Adrenal gland (tissue), 12 donors: ENCODE results near the gene CHMP5. TPM values are rescaled to one million over a fixed set of nuclear protein-coding genes. Genes with fewer than 3 reads are reported as not detected.

Experiments
- DNase-seq, 7 donors: peaks; one replicate each; pipeline ENCODE4 v3.0.0-alpha.2; 2019 to 2020
- H3K27ac ChIP-seq, 5 donors: fragments of 200-600 bp; sonication (generic) in 4 of 5; 1 replicate in 3 of 5; 2 replicates in 2 of 5; pipeline versions ENCODE4 v1.5.1 to v1.8.0; 2016 to 2020; ENCODE audit warnings: mild to moderate bottlenecking in 1 of 5
- H3K27me3 ChIP-seq: fragments of 200-600 bp; 2 replicates; pipeline ENCODE4 v1.8.0; 2021
- H3K36me3 ChIP-seq, 2 donors: fragments of 200-600 bp; replicated peaks in 1 of 2; 1 replicate in 1 of 2; 2 replicates in 1 of 2; pipeline versions ENCODE4 v1.5.1 to v1.8.0; 2018 to 2022
- H3K4me1 ChIP-seq, 2 donors: fragments of 200-600 bp; replicated peaks in 1 of 2; 1 replicate in 1 of 2; 2 replicates in 1 of 2; pipeline versions ENCODE4 v1.5.1 to v1.8.0; 2018 to 2021
- H3K4me3 ChIP-seq, 4 donors: fragments of 200-600 bp; sonication (generic) in 3 of 4; one replicate each; pipeline ENCODE4 v1.5.1; 2016 to 2018
- H3K9me3 ChIP-seq, 3 donors: fragments of 200-600 bp; sonication (generic) in 1 of 3; replicated peaks in 1 of 3; 1 replicate in 2 of 3; 2 replicates in 1 of 3; pipeline versions ENCODE4 v1.5.1 to v1.8.0; 2016 to 2021
- POLR2A ChIP-seq, 2 donors: fragments of 450-650 bp; IDR thresholded peaks; one replicate each; pipeline ENCODE4 v1.6.1; 2017; ENCODE audit warnings: antibody characterized with exemption in 2 of 2, mild to moderate bottlenecking in 2 of 2, moderate library complexity in 1 of 2
- WGBS, 4 donors: extraction: QIAGEN DNeasy Blood & Tissue Kit in 2 of 4; methylation state at CpG; one replicate each; pipeline versions ENCODE4 v1.1.5 to v1.1.7; 2013 to 2017; 5-methylcytosine and 5-hydroxymethylcytosine counted together
- intact Hi-C, 2 donors: fragments of 100-400 bp; cut with DNase I; formaldehyde crosslinking; loops; one replicate each; pipeline versions ENCODE4 v1.14.1 to v1.15.0; 2022 to 2023
- polyA plus RNA-seq, 3 donors: library from polyadenylated mRNA; stranded (reverse); fragments of 200-250 nt in 2 of 3; fragments of 350-450 nt in 1 of 3; fragmentation: Illumina TruSeq in 1 of 3; extraction: RNeasy Lipid Tissue Mini Kit (QIAGEN cat#74804) in 1 of 3; gene quantifications; one replicate each; pipeline ENCODE4 v1.2.3, GENCODE V29; 2013 to 2014
- total RNA-seq, 9 donors: library from RNA; depleted of rRNA in 4 of 9; stranded (reverse); fragments of >200 nt in 4 of 9; fragments of 120-200 nt in 1 of 9; fragmentation: NEBNext Ultra II Directional in 1 of 9; extraction: Animal tissue kit (Norgen Biotek cat#: 25700) in 1 of 9; gene quantifications; one replicate each; pipeline versions ENCODE4 v1.1.0 to v1.2.4, GENCODE V29; 2013 to 2023
- TF ChIP-seq, protein P1 (sequence below), 6 experiments: fragments of 450-650 bp in 4 of 6; fragments of 200-600 bp in 2 of 6; sonication (generic) in 1 of 6; IDR thresholded peaks; 1 replicate in 5 of 6; 2 replicates in 1 of 6; pipeline versions ENCODE4 v1.5.1 to v1.8.0; 2016 to 2021; ENCODE audit warnings: antibody characterized with exemption in 6 of 6, mild to moderate bottlenecking in 2 of 6, moderate library complexity in 1 of 6
- donor health status: healthy with polysubstance abuse.
- donor health status: Bipolar disorder and iron deficiency.
- donor health status: DM: yes; HTN: yes; CAD: no.
- donor health status: DM: no; HTN: no; CAD: no.
- donor health status: DM: no; HTN: no; CAD: no.
- donor health status: DM: yes; HTN: yes; CAD: no.

Gene CHMP5
- total and polyA plus RNA-seq, 12 donors: 35.6 to 114 (median 64.3) TPM

DNA sequence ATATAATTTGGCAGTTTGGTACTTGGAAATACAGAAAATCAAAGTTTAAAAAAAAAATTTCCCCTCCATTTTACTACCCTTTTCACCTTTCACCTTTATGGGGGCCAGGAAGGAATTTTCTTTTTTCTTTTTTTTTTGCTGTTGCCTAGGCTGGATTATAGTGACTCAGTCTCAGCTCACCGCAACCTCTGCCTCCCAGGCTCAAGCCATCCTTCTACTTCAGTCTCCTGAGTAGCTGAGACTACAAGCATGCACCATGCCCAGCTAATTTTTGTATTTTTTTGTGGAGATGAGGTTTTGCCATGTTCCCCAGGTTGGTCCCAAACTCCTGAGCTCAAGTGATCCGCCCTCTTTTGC lies 9.1 kb downstream of the CHMP5 start:
- H3K4me3 ChIP-seq: no peak overlapping the region
- H3K27ac ChIP-seq: no peak overlapping the region
- no peaks in the 10 kb centered on the region for H3K4me1 ChIP-seq
- no peaks in the 10 kb centered on the region for H3K27me3 ChIP-seq
- H3K36me3 ChIP-seq: peaks cover 0 to 98% of the 10 kb centered on the region in 2 donors
- 93 to 95% (median 94%) methylated on average over 2 of the region's 2 CpGs for WGBS, 4 donors
- DNase-seq: no peak
- intact Hi-C loops: no loop called here
- TF ChIP-seq POLR2A (IDR thresholded peaks at IDR 0.05): no peak
- TF ChIP-seq, protein P1, sequence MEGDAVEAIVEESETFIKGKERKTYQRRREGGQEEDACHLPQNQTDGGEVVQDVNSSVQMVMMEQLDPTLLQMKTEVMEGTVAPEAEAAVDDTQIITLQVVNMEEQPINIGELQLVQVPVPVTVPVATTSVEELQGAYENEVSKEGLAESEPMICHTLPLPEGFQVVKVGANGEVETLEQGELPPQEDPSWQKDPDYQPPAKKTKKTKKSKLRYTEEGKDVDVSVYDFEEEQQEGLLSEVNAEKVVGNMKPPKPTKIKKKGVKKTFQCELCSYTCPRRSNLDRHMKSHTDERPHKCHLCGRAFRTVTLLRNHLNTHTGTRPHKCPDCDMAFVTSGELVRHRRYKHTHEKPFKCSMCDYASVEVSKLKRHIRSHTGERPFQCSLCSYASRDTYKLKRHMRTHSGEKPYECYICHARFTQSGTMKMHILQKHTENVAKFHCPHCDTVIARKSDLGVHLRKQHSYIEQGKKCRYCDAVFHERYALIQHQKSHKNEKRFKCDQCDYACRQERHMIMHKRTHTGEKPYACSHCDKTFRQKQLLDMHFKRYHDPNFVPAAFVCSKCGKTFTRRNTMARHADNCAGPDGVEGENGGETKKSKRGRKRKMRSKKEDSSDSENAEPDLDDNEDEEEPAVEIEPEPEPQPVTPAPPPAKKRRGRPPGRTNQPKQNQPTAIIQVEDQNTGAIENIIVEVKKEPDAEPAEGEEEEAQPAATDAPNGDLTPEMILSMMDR (IDR thresholded peaks at IDR 0.05): no peak
- H3K9me3 ChIP-seq: no peaks in the 10 kb centered on the region

DNA sequence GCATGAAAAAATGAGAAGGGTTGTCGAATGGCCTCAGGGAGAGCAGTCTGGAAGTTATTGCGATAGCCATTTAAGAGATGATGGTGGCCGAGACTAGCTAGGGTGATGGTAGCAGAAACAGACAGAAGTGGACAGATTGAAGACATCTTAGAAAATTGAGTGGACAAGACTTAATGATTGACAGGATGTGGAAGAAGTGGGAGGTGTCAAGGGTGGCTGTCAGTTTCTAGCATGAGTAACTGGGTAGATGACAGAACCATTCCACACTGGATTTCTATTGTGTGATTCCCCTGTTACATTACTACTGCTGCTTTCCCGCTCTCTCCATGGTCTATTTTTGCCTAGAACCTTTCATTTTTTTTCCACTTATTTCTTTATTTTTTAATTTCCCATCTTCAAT lies 12.6 kb downstream of the CHMP5 start:
- no peaks in the 10 kb centered on the region for H3K27me3 ChIP-seq
- no peak overlapping the region for H3K27ac ChIP-seq
- TF ChIP-seq, protein P1 (IDR thresholded peaks at IDR 0.05): no peak
- intact Hi-C loops: no loop called here
- DNase-seq: no peak
- H3K36me3 ChIP-seq: peaks cover 0 to 93% of the 10 kb centered on the region in 2 donors
- H3K4me1 ChIP-seq: no peaks in the 10 kb centered on the region
- WGBS, 4 donors: 95 to 98% (median 97%) methylated on average over 4 of the region's 4 CpGs
- no peak overlapping the region for H3K4me3 ChIP-seq
- H3K9me3 ChIP-seq: no peaks in the 10 kb centered on the region

DNA sequence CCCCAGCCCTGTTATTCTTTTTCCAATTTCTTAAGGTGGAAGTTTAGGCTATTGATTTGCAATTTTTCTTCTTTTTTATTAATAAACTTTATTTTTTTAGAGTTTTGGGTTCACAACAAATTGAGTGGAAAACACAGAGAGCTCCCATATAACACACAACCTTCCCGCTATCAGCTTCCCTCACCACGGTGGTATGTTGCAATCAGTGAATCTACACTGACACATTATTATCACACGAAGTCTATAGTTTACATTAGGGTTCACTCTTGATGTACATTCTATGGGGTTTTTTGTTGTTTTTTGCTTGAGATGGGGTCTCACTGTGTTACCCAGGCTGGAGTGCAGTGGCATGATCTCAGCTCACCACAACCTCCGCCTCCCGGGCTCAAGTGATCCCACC lies 20.7 kb downstream of the CHMP5 start:
- TF ChIP-seq POLR2A (IDR thresholded peaks at IDR 0.05): no peak
- TF ChIP-seq, protein P1 (IDR thresholded peaks at IDR 0.05): no peak

DNA sequence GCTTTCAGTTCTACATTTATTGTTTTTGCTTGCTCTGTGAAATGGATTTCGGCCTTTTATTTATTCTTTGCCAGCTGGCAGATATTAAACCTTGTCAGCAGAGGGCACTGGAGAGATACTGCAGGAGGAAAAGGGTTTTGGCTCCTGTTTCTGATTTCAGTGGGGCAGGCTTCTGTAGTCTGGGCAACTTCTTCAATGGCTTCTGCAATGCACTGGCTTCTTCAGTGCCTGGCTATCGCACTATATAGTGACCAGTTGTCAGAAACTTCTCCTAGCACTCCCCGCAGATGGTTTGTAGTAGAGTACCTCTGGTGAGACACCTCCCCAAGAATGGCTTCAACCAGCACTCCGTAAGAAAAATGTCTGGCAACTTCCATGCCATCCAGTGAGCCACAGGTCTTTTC lies 22.2 kb downstream of the CHMP5 start:
- peak overlapping the region in 3 of 5 donors; percentile 24 to 74 (median 46) for H3K27ac ChIP-seq
- intact Hi-C loops: loop anchor here in 1 of 2 donors (10.0 kb wide), 1 partner anchor 178 kb away; no protein-coding TSS in a partner anchor
- 45 to 60% (median 56%) methylated on average over 4 of the region's 4 CpGs for WGBS, 4 donors

More for the DNA sequence above, 20.7 kb downstream of the CHMP5 start:
- Histone ChIP-seq H3K36me3 (peaks cover 0 to 27% of the 10 kb centered on the region in 2 donors), H3K9me3 (no peaks in the 10 kb centered on the region), H3K4me3 (no peak overlapping the region), H3K27ac (no peak overlapping the region), H3K27me3 (no peaks in the 10 kb centered on the region), H3K4me1 (peaks cover 5 to 7% of the 10 kb centered on the region in 2 donors)
- intact Hi-C loops: loop anchor here in 1 of 2 donors (10.0 kb wide), 1 partner anchor 179 kb away; no protein-coding TSS in a partner anchor
- no peak for DNase-seq
- 77 to 86% (median 80%) methylated on average over 5 of the region's 5 CpGs for WGBS, 4 donors

More for the DNA sequence above, 22.2 kb downstream of the CHMP5 start:
- TF ChIP-seq POLR2A (IDR thresholded peaks at IDR 0.05): no peak
- TF ChIP-seq, protein P1 (IDR thresholded peaks at IDR 0.05): peak; percentile 74 to 83 (median 76)
- peak; percentile 56 to 84 (median 71) for DNase-seq
- H3K36me3 ChIP-seq: peaks cover 0 to 12% of the 10 kb centered on the region in 2 donors
- H3K4me1 ChIP-seq: peaks cover 13 to 19% of the 10 kb centered on the region in 2 donors
- H3K27me3 ChIP-seq: no peaks in the 10 kb centered on the region
- no peak overlapping the region for H3K4me3 ChIP-seq
- no peaks in the 10 kb centered on the region for H3K9me3 ChIP-seq
